H1 (cell line): ENCODE measurements around the gene SLC51B. TPM values are rescaled to one million over a fixed set of nuclear protein-coding genes. Genes with fewer than 3 reads are reported as not detected.

Experiments used
- CTCF ChIA-PET: fragments of 300-600 bp; sonication (Branson Sonifier 250); formaldehyde crosslinking; loops from one replicate; lab custom pipeline; 2021; ENCODE audit not compliant: partially characterized antibody; lab: Charles Lee
- POLR2A ChIA-PET: fragments of 300-600 bp; sonication (Branson Sonifier 250); formaldehyde crosslinking; loops from one replicate; lab custom pipeline; 2021; ENCODE audit warnings: inconsistent platforms; ENCODE audit not compliant: partially characterized antibody; lab: Charles Lee
- DNase-seq, 2 experiments: peaks; one replicate each; pipeline versions ENCODE4 v3.0.0 to v3.0.0-alpha.2; 2010 to 2022; ENCODE audit warnings: low spot score in 2 of 2, low read depth in 1 of 2, mixed read lengths in 1 of 2
- FAIRE-seq: peaks from 2 replicates; lab custom pipeline; 2011; peaks lifted over from hg19 to GRCh38; lab: Jason Lieb, UNC
- H2AFZ ChIP-seq: 2 replicates; pipeline ENCODE4 v1.8.1; 2012; ENCODE audit warnings: low read length, inconsistent platforms
- H2AK5ac ChIP-seq: 2 replicates; pipeline ENCODE4 v1.6.1; 2013; ENCODE audit warnings: low read depth, low read length
- H2BK120ac ChIP-seq: replicated peaks from 2 replicates; pipeline ENCODE3; 2013; ENCODE audit warnings: low read depth, low read length, inconsistent platforms
- H2BK12ac ChIP-seq: 2 replicates; pipeline ENCODE4 v1.6.1; 2013; ENCODE audit warnings: low read depth, low read length
- H2BK15ac ChIP-seq: 2 replicates; pipeline ENCODE4 v1.6.1; 2013; ENCODE audit warnings: low read length
- H2BK20ac ChIP-seq: 2 replicates; pipeline ENCODE4 v1.6.1; 2013; ENCODE audit warnings: low read length
- H2BK5ac ChIP-seq: 2 replicates; pipeline ENCODE4 v1.6.1; 2013; ENCODE audit warnings: low read depth, low read length
- H3K14ac ChIP-seq: 2 replicates; pipeline ENCODE4 v1.6.1; 2013; ENCODE audit warnings: inconsistent platforms; ENCODE audit not compliant: insufficient read length
- H3K18ac ChIP-seq: 2 replicates; pipeline ENCODE4 v1.6.1; 2013; ENCODE audit warnings: low read length; ENCODE audit errors: extremely low read depth
- H3K23ac ChIP-seq: 2 replicates; pipeline ENCODE4 v1.6.1; 2013; ENCODE audit warnings: inconsistent platforms; ENCODE audit not compliant: insufficient read length
- H3K23me2 ChIP-seq: 2 replicates; pipeline ENCODE4 v1.6.1; 2013; ENCODE audit warnings: low read depth, low read length
- H3K27ac ChIP-seq: 2 replicates; pipeline ENCODE4 v1.6.1; 2011; ENCODE audit warnings: low read depth, low read length, inconsistent platforms
- H3K27me3 ChIP-seq, 4 experiments: replicated peaks in 1 of 4; 1 replicate in 1 of 4; 2 replicates in 3 of 4; pipeline versions ENCODE4 v1.6.1 to v1.8.1; 2011 to 2013; ENCODE audit warnings: low read length in 3 of 4, mild to moderate bottlenecking in 3 of 4, inconsistent platforms in 2 of 4, mixed read lengths in 2 of 4, moderate library complexity in 1 of 4; ENCODE audit not compliant: control insufficient read depth in 3 of 4, insufficient read depth in 3 of 4; ENCODE audit errors: extremely low read depth in 1 of 4
- H3K36me3 ChIP-seq, 4 experiments: 2 replicates each; pipeline versions ENCODE4 v1.6.1 to v1.8.1; 2011 to 2013; ENCODE audit warnings: mild to moderate bottlenecking in 4 of 4, low read length in 3 of 4, moderate library complexity in 2 of 4, control low read depth in 1 of 4, inconsistent platforms in 1 of 4; ENCODE audit not compliant: insufficient read depth in 4 of 4, control insufficient read depth in 2 of 4
- H3K4ac ChIP-seq: replicated peaks from 2 replicates; pipeline ENCODE3; 2013; ENCODE audit warnings: low read length, low read depth, mixed read lengths, inconsistent platforms; ENCODE audit not compliant: insufficient read length
- H3K4me1 ChIP-seq, 4 experiments: replicated peaks in 1 of 4; 1 replicate in 1 of 4; 2 replicates in 3 of 4; pipeline versions ENCODE4 v1.6.1 to v1.8.1; 2011 to 2013; ENCODE audit warnings: low read length in 3 of 4, inconsistent platforms in 2 of 4, mixed read lengths in 1 of 4; ENCODE audit not compliant: insufficient read depth in 4 of 4, control insufficient read depth in 3 of 4
- H3K4me2 ChIP-seq, 2 experiments: 2 replicates each; pipeline versions ENCODE4 v1.6.1 to v1.8.1; 2011 to 2013; ENCODE audit warnings: low read depth in 2 of 2, low read length in 2 of 2, control low read depth in 1 of 2, inconsistent platforms in 1 of 2, mild to moderate bottlenecking in 1 of 2; ENCODE audit not compliant: insufficient read depth in 1 of 2
- H3K4me3 ChIP-seq, 4 experiments: fragments of 200-600, 300-600 bp in 1 of 4; sonication (generic), shearing (Covaris generic), sonication (Bioruptor Twin) in 1 of 4; 2 replicates each; pipeline versions ENCODE4 v1.5.1 to v1.8.1; 2011 to 2016; ENCODE audit warnings: low read length in 4 of 4, low read depth in 3 of 4, control low read depth in 2 of 4, inconsistent platforms in 2 of 4, mild to moderate bottlenecking in 2 of 4, mixed read lengths in 1 of 4, moderate library complexity in 1 of 4; ENCODE audit not compliant: insufficient read depth in 2 of 4; ENCODE audit errors: extremely low read depth in 1 of 4
- H3K56ac ChIP-seq: replicated peaks from 2 replicates; pipeline ENCODE3; 2013; ENCODE audit warnings: low read depth, mild to moderate bottlenecking, mixed read lengths, low read length, inconsistent platforms; ENCODE audit not compliant: insufficient read length
- H3K79me1 ChIP-seq: 2 replicates; pipeline ENCODE4 v1.6.1; 2013; ENCODE audit warnings: low read depth, low read length, control low read depth
- H3K79me2 ChIP-seq, 2 experiments: 2 replicates each; pipeline versions ENCODE4 v1.6.1 to v1.8.1; 2012 to 2013; ENCODE audit warnings: low read length in 2 of 2, mild to moderate bottlenecking in 2 of 2, inconsistent platforms in 1 of 2; ENCODE audit not compliant: insufficient read depth in 2 of 2, control insufficient read depth in 1 of 2
- H3K9ac ChIP-seq, 4 experiments: replicated peaks in 1 of 4; 1 replicate in 1 of 4; 2 replicates in 3 of 4; pipeline versions ENCODE4 v1.6.1 to v1.8.1; 2011 to 2013; ENCODE audit warnings: low read depth in 3 of 4, low read length in 3 of 4, control low read depth in 2 of 4, mild to moderate bottlenecking in 2 of 4, moderate library complexity in 2 of 4, inconsistent platforms in 1 of 4; ENCODE audit errors: extremely low read depth in 1 of 4
- H3K9me3 ChIP-seq, 2 experiments: 2 replicates each; pipeline versions ENCODE4 v1.6.1 to v1.8.1; 2012 to 2013; ENCODE audit warnings: mild to moderate bottlenecking in 2 of 2, moderate library complexity in 2 of 2, control low read depth in 1 of 2, inconsistent platforms in 1 of 2, low read depth in 1 of 2, low read length in 1 of 2, mixed read lengths in 1 of 2; ENCODE audit not compliant: insufficient read depth in 2 of 2
- H4K20me1 ChIP-seq, 2 experiments: replicated peaks in 1 of 2; 2 replicates each; pipeline versions ENCODE3 to v1.8.1; 2011 to 2013; ENCODE audit warnings: inconsistent platforms in 2 of 2, low read length in 2 of 2, mild to moderate bottlenecking in 1 of 2; ENCODE audit not compliant: insufficient read depth in 2 of 2, control insufficient read depth in 1 of 2
- H4K5ac ChIP-seq: 2 replicates; pipeline ENCODE4 v1.6.1; 2013; ENCODE audit warnings: low read length, low read depth, mixed read lengths, inconsistent platforms; ENCODE audit not compliant: insufficient read length
- H4K8ac ChIP-seq: 2 replicates; pipeline ENCODE4 v1.8.0; 2013; ENCODE audit warnings: mild to moderate bottlenecking, moderate library complexity, low read length, inconsistent platforms; ENCODE audit not compliant: insufficient read depth; ENCODE audit errors: extremely low read depth
- H4K91ac ChIP-seq: replicated peaks from 2 replicates; pipeline ENCODE3; 2013; ENCODE audit warnings: low read length, mixed read lengths, inconsistent platforms; ENCODE audit not compliant: insufficient read length
- BACH1 ChIP-seq: IDR thresholded peaks from 2 replicates; pipeline ENCODE4 v1.6.1; 2012; ENCODE audit warnings: low read length, improper control_type of control experiment
- BCL11A ChIP-seq, 2 experiments: IDR thresholded peaks; one replicate each; pipeline ENCODE4 v1.6.1; 2011; ENCODE audit warnings: low read depth in 2 of 2, low read length in 2 of 2, mild to moderate bottlenecking in 2 of 2
- CBX5 ChIP-seq: fragments of 300-800, 300-1000 bp; sonication (generic); IDR thresholded peaks from 2 replicates; pipeline ENCODE4 v1.7.1; 2016; ENCODE audit warnings: antibody characterized with exemption, low read length, low read depth
- JUN ChIP-seq: IDR thresholded peaks from 2 replicates; pipeline ENCODE4 v1.6.1; 2011; ENCODE audit warnings: low read depth, mild to moderate bottlenecking, improper control_type of control experiment, low read length
- KDM1A ChIP-seq: fragments of 200-600, 300-600 bp; sonication (generic); IDR thresholded peaks from 2 replicates; pipeline ENCODE4 v1.7.1; 2016; ENCODE audit warnings: mild to moderate bottlenecking, low read length, borderline replicate concordance
- KDM5A ChIP-seq: fragments of 200-600 bp; IDR thresholded peaks from 2 replicates; pipeline ENCODE4 v1.7.1; 2012; ENCODE audit warnings: mild to moderate bottlenecking, low read length, inconsistent platforms, mixed read lengths
- PHF8 ChIP-seq: fragments of 200-600 bp; sonication (generic); conservative IDR thresholded peaks from 2 replicates; pipeline ENCODE4 v1.7.1; 2012; ENCODE audit warnings: low read depth, mild to moderate bottlenecking, inconsistent platforms, low read length, moderate library complexity
- RAD21 ChIP-seq, 2 experiments: IDR thresholded peaks in 1 of 2; conservative IDR thresholded peaks in 1 of 2; 2 replicates each; pipeline ENCODE4 v1.6.1; 2011; ENCODE audit warnings: low read depth in 2 of 2, low read length in 2 of 2, improper control_type of control experiment in 1 of 2, inconsistent platforms in 1 of 2, mild to moderate bottlenecking in 1 of 2, moderate library complexity in 1 of 2
- TBP ChIP-seq: IDR thresholded peaks from 2 replicates; pipeline ENCODE4 v1.6.1; 2011; ENCODE audit warnings: low read depth, low read length, improper control_type of control experiment
- YY1 ChIP-seq: IDR thresholded peaks from 2 replicates; pipeline ENCODE4 v1.6.1; 2011; ENCODE audit warnings: low read depth, mild to moderate bottlenecking, low read length
- WGBS, 2 experiments: shearing (Covaris generic) in 1 of 2; methylation state at CpG; one replicate each; pipeline versions ENCODE4 v1.1.6 to v1.1.7; 2013 to 2015; ENCODE audit warnings: low lambda C conversion rate in 2 of 2, mixed read lengths in 2 of 2, inconsistent platforms in 1 of 2, low coverage in 1 of 2, missing lambda C conversion rate in 1 of 2; ENCODE audit not compliant: insufficient replicate concordance in 2 of 2, insufficient coverage in 1 of 2, insufficient read length in 1 of 2; ENCODE audit errors: extremely low coverage in 1 of 2, missing lambda C conversion rate in 1 of 2; 5-methylcytosine and 5-hydroxymethylcytosine counted together
- polyA plus RNA-seq, 7 experiments: library from polyadenylated mRNA; depleted of rRNA in 3 of 7; stranded (reverse) in 5 of 7; unstranded in 2 of 7; fragments of >200 nt in 5 of 7; fragments of 200-250 nt in 2 of 7; gene quantifications; 1 replicate in 5 of 7; 2 replicates in 1 of 7; 4 replicates in 1 of 7; pipeline versions ENCODE4 v1.2.1 to v1.2.3, GENCODE V29; 2011 to 2013; ENCODE audit warnings: missing spikeins in 2 of 7, mixed read lengths in 2 of 7
- total RNA-seq: library from RNA; stranded (reverse); fragmentation: NEBNext Ultra II Directional; extraction: Animal tissue kit (Norgen Biotek cat#: 25700); gene quantifications from 2 replicates; pipeline ENCODE4 v1.2.1, GENCODE V29; 2021
- TF ChIP-seq, protein P1 (sequence below): IDR thresholded peaks from 2 replicates; pipeline ENCODE4 v1.6.1; 2012; ENCODE audit warnings: inconsistent platforms

The SLC51B gene
- total and polyA plus RNA-seq, 2 of the 8 experiments (the other 6 are each of a cell fraction or from before 2014, with no cell fraction given) = not detected

DNA sequence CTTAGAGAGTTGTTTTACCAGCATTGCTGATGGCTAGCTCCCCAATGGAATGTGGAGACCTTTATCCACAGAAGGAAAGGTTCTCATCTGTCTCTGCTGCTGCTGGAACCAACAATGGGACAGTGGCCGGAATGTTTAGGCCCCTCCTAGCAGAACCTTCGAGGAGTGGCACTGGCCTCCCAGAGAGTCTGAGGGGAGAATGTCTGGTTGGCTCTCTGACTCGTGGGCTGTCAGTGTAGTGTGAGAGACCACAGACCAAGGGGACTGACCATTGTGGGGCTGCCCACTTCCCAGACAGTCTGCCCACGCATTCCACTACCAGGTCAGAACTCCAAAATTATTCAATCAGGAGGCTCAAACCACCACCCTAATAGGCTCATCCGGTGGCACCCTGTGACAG, 17.5 kb downstream of the SLC51B start:
- ChIA-PET CTCF (interaction anchor here (1.2 to 33.2 kb wide), 7 partner anchors 8 to 49 kb away, joined by 3 to 1213 read pairs (median 10); partner anchors contain the start of genes KBTBD13, RASL12 and SLC51B), POLR2A (interaction anchor here (1.0 to 1.4 kb wide), 6 partner anchors 7 to 235 kb away, joined by 3 to 5 read pairs (median 3); no protein-coding TSS in a partner anchor)
- H3K27me3 ChIP-seq = peaks cover 0 to 6% (median 1%) of the 10 kb centered on the region in 4 experiments; a peak in 3 of 7 replicates
- H3K9ac ChIP-seq = no peak overlapping the region
- no peak overlapping the region for H3K4me3 ChIP-seq
- H3K23ac ChIP-seq = no peak overlapping the region
- H3K4me1 ChIP-seq = peaks cover 0 to 8% (median 1%) of the 10 kb centered on the region in 4 experiments; a peak in 2 of 7 replicates
- H3K27ac ChIP-seq = no peak overlapping the region
- no peak overlapping the region for H3K4me2 ChIP-seq
- no peaks in the 10 kb centered on the region for H3K9me3 ChIP-seq
- no peak overlapping the region for H3K18ac ChIP-seq
- WGBS, 2 experiments = 84% methylated on average over 5 of the region's 5 CpGs; no CpG with 5 or more reads in 1 of the 2 experiments
- no peak overlapping the region for H3K56ac ChIP-seq
- H2BK20ac ChIP-seq = no peak overlapping the region
- no peak for FAIRE-seq
- H3K36me3 ChIP-seq = no peaks in the 10 kb centered on the region
- no peak overlapping the region for H2BK15ac ChIP-seq
- H2BK12ac ChIP-seq = no peak overlapping the region
- peaks cover 6% of the 10 kb centered on the region; the same call in 1 of the 2 replicates for H3K23me2 ChIP-seq
- H3K14ac ChIP-seq = no peak overlapping the region
- no peak overlapping the region for H3K4ac ChIP-seq
- no peak overlapping the region for H2AFZ ChIP-seq
- H3K79me2 ChIP-seq = no peaks in the 10 kb centered on the region
- no peak overlapping the region for H2AK5ac ChIP-seq
- no peak overlapping the region for H4K91ac ChIP-seq
- DNase-seq = no peak
- H2BK5ac ChIP-seq = no peak overlapping the region
- TF ChIP-seq BACH1 = no peak
- TF ChIP-seq KDM1A = no peak
- no peak for TF ChIP-seq TBP
- TF ChIP-seq, protein P1, sequence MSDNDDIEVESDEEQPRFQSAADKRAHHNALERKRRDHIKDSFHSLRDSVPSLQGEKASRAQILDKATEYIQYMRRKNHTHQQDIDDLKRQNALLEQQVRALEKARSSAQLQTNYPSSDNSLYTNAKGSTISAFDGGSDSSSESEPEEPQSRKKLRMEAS = no peak
- TF ChIP-seq RAD21 (IDR thresholded peaks at IDR 0.05 in 1 of 2, conservative IDR thresholded peaks at IDR 0.05 in 1 of 2; ENCODE audit: low read depth in 2 of 2, low read length in 2 of 2) = no peak
- no peak for TF ChIP-seq KDM5A
- TF ChIP-seq PHF8 = no peak
- no peak for TF ChIP-seq JUN
- no peak for TF ChIP-seq CBX5
- TF ChIP-seq BCL11A (IDR thresholded peaks at IDR 0.05; ENCODE audit: low read depth in 2 of 2, low read length in 2 of 2) = no peak
- no peak for TF ChIP-seq YY1
- peaks cover 3% of the 10 kb centered on the region; the same call in 1 of the 2 replicates for H3K79me1 ChIP-seq
- H4K5ac ChIP-seq = no peak overlapping the region
- H4K20me1 ChIP-seq = no peaks in the 10 kb centered on the region
- no peak overlapping the region for H4K8ac ChIP-seq
- H2BK120ac ChIP-seq = no peak overlapping the region
